ENCODE data around the gene C1orf53. TPM values are rescaled to one million over a fixed set of nuclear protein-coding genes. Genes with fewer than 3 reads are reported as not detected.
A peak's percentile ranks its signal among the peaks of the same experiment; 100 is the strongest.

Gene C1orf53
- total and polyA plus RNA-seq, 2 of the 13 experiments (the other 11 are each of a cell fraction or from before 2014, with no cell fraction given) = 5.8 to 10.1 TPM

- TF ChIP-seq, protein P1, sequence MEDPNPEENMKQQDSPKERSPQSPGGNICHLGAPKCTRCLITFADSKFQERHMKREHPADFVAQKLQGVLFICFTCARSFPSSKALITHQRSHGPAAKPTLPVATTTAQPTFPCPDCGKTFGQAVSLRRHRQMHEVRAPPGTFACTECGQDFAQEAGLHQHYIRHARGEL (CRISPR knock-in tag; IDR thresholded peaks at IDR 0.05) = 0 out of 2 replicates have a peak, but pooled peaks have one; percentile 42
- peak; percentile 78; the same call in 1 of the 2 replicates for TF ChIP-seq ZNF747 (CRISPR knock-in tag; IDR thresholded peaks at IDR 0.05; ENCODE audit: borderline replicate concordance)
- TF ChIP-seq ZNF33B (CRISPR knock-in tag; IDR thresholded peaks at IDR 0.05) = peak; percentile 74; the same call in 1 of the 2 replicates
- TF ChIP-seq MLLT10 (CRISPR knock-in tag; IDR thresholded peaks at IDR 0.05) = no peak
- peak; percentile 95 for TF ChIP-seq ZNF563 (CRISPR knock-in tag; IDR thresholded peaks at IDR 0.05)
- TF ChIP-seq ZNF775 (CRISPR knock-in tag; IDR thresholded peaks at IDR 0.05; ENCODE audit: borderline replicate concordance) = no peak
- no peak for TF ChIP-seq HNF4A (CRISPR knock-in tag; IDR thresholded peaks at IDR 0.05)
- no peak for TF ChIP-seq NBN (conservative IDR thresholded peaks at IDR 0.05)
- peak; percentile 98 for TF ChIP-seq ZNF784 (CRISPR knock-in tag; IDR thresholded peaks at IDR 0.05; ENCODE audit: borderline replicate concordance)
- no peak for TF ChIP-seq ETV5 (CRISPR knock-in tag; IDR thresholded peaks at IDR 0.05; ENCODE audit: borderline replicate concordance)
- TF ChIP-seq HOXA9 (CRISPR knock-in tag; IDR thresholded peaks at IDR 0.05; ENCODE audit: borderline replicate concordance) = peak; percentile 96
- peak; percentile 57; the same call in 1 of the 2 replicates for TF ChIP-seq ZNF34 (CRISPR knock-in tag; IDR thresholded peaks at IDR 0.05; ENCODE audit: borderline replicate concordance)
- TF ChIP-seq SMYD3 (CRISPR knock-in tag; IDR thresholded peaks at IDR 0.05) = peak; percentile 63; the same call in 1 of the 2 replicates
- peak; percentile 82; the same call in 1 of the 2 replicates for TF ChIP-seq HES4 (CRISPR knock-in tag; IDR thresholded peaks at IDR 0.05; ENCODE audit: borderline replicate concordance)
- TF ChIP-seq, protein P2, sequence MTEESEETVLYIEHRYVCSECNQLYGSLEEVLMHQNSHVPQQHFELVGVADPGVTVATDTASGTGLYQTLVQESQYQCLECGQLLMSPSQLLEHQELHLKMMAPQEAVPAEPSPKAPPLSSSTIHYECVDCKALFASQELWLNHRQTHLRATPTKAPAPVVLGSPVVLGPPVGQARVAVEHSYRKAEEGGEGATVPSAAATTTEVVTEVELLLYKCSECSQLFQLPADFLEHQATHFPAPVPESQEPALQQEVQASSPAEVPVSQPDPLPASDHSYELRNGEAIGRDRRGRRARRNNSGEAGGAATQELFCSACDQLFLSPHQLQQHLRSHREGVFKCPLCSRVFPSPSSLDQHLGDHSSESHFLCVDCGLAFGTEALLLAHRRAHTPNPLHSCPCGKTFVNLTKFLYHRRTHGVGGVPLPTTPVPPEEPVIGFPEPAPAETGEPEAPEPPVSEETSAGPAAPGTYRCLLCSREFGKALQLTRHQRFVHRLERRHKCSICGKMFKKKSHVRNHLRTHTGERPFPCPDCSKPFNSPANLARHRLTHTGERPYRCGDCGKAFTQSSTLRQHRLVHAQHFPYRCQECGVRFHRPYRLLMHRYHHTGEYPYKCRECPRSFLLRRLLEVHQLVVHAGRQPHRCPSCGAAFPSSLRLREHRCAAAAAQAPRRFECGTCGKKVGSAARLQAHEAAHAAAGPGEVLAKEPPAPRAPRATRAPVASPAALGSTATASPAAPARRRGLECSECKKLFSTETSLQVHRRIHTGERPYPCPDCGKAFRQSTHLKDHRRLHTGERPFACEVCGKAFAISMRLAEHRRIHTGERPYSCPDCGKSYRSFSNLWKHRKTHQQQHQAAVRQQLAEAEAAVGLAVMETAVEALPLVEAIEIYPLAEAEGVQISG (CRISPR knock-in tag; IDR thresholded peaks at IDR 0.05) = peak; percentile 79
- no peak for TF ChIP-seq TP53 (CRISPR knock-in tag; conservative IDR thresholded peaks at IDR 0.05)
- TF ChIP-seq ZNF230 (CRISPR knock-in tag; IDR thresholded peaks at IDR 0.05) = peak; percentile 62; the same call in 1 of the 2 replicates
- TF ChIP-seq GMEB1 (CRISPR knock-in tag; IDR thresholded peaks at IDR 0.05; ENCODE audit: borderline replicate concordance) = peak; percentile 79
- no peak for TF ChIP-seq NR1H2 (CRISPR knock-in tag; IDR thresholded peaks at IDR 0.05; ENCODE audit: borderline replicate concordance, low read depth)
- TF ChIP-seq EZH2 (conservative IDR thresholded peaks at IDR 0.05; ENCODE audit: low read depth, low read length) = no peak
- peak; percentile 49 for TF ChIP-seq ZNF121 (CRISPR knock-in tag; IDR thresholded peaks at IDR 0.05)
Measured at GRCh38 chr1:197902454-197903195, at the start of gene C1orf53 (continued).

All from HepG2 (cell line).